ENCODE results near the gene TUBGCP6. TPM values are rescaled to one million over a fixed set of nuclear protein-coding genes. Genes with fewer than 3 reads are reported as not detected.

The TUBGCP6 gene
- total and polyA plus RNA-seq, 2 experiments from 2014 or later: 18.6 to 47.1 TPM

DNA sequence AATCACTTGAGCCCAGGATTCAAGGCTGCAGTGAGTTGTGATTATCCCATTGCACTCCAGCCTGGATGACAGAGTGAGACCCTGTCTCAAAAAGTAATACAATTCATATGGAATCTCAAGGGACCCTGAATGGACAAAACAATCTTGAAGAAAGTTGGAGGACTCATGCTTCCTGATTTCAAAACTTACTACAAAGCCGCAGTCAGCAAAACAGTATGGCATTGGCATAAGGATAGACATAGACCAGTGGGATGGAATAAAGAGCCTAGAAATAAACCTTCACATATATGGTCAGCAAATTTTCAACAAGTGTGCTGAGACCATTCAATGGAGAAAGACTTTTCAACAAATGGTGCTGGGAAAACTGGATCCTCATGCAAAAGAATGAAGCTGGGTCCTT lies 41.5 kb downstream of the TUBGCP6 start:
- H3F3A ChIP-seq (replicated peaks; ENCODE audit: low read depth): peaks cover 14% of the 10 kb centered on the region
- H3K9me2 ChIP-seq (ENCODE audit: insufficient read depth): no peaks in the 10 kb centered on the region

More for the DNA sequence above, 41.5 kb downstream of the TUBGCP6 start:
- H4K20me1 ChIP-seq (replicated peaks; ENCODE audit: insufficient read depth): peaks cover 13% of the 10 kb centered on the region
- TF ChIP-seq, protein P1, sequence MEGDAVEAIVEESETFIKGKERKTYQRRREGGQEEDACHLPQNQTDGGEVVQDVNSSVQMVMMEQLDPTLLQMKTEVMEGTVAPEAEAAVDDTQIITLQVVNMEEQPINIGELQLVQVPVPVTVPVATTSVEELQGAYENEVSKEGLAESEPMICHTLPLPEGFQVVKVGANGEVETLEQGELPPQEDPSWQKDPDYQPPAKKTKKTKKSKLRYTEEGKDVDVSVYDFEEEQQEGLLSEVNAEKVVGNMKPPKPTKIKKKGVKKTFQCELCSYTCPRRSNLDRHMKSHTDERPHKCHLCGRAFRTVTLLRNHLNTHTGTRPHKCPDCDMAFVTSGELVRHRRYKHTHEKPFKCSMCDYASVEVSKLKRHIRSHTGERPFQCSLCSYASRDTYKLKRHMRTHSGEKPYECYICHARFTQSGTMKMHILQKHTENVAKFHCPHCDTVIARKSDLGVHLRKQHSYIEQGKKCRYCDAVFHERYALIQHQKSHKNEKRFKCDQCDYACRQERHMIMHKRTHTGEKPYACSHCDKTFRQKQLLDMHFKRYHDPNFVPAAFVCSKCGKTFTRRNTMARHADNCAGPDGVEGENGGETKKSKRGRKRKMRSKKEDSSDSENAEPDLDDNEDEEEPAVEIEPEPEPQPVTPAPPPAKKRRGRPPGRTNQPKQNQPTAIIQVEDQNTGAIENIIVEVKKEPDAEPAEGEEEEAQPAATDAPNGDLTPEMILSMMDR (conservative IDR thresholded peaks at IDR 0.05; ENCODE audit: low read depth in 2 of 2): no peak
- TF ChIP-seq EZH2 (IDR thresholded peaks at IDR 0.05; ENCODE audit: low read depth, unreplicated experiment): no peak
- TF ChIP-seq STAT1 (IDR thresholded peaks at IDR 0.05; ENCODE audit: unreplicated experiment): no peak
- TF ChIP-seq ZNF331 (CRISPR knock-in tag; IDR thresholded peaks at IDR 0.05; ENCODE audit: low read depth): no peak
- no peak for TF ChIP-seq ZNF114 (CRISPR knock-in tag; IDR thresholded peaks at IDR 0.05)
- TF ChIP-seq, protein P2, sequence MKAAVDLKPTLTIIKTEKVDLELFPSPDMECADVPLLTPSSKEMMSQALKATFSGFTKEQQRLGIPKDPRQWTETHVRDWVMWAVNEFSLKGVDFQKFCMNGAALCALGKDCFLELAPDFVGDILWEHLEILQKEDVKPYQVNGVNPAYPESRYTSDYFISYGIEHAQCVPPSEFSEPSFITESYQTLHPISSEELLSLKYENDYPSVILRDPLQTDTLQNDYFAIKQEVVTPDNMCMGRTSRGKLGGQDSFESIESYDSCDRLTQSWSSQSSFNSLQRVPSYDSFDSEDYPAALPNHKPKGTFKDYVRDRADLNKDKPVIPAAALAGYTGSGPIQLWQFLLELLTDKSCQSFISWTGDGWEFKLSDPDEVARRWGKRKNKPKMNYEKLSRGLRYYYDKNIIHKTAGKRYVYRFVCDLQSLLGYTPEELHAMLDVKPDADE (IDR thresholded peaks at IDR 0.05): no peak
- TF ChIP-seq EZH2phosphoT487 (IDR thresholded peaks at IDR 0.05; ENCODE audit: unreplicated experiment): no peak
- no peak for TF ChIP-seq POLR2AphosphoS5 (IDR thresholded peaks at IDR 0.05; ENCODE audit: low read depth)
- TF ChIP-seq, protein P3, sequence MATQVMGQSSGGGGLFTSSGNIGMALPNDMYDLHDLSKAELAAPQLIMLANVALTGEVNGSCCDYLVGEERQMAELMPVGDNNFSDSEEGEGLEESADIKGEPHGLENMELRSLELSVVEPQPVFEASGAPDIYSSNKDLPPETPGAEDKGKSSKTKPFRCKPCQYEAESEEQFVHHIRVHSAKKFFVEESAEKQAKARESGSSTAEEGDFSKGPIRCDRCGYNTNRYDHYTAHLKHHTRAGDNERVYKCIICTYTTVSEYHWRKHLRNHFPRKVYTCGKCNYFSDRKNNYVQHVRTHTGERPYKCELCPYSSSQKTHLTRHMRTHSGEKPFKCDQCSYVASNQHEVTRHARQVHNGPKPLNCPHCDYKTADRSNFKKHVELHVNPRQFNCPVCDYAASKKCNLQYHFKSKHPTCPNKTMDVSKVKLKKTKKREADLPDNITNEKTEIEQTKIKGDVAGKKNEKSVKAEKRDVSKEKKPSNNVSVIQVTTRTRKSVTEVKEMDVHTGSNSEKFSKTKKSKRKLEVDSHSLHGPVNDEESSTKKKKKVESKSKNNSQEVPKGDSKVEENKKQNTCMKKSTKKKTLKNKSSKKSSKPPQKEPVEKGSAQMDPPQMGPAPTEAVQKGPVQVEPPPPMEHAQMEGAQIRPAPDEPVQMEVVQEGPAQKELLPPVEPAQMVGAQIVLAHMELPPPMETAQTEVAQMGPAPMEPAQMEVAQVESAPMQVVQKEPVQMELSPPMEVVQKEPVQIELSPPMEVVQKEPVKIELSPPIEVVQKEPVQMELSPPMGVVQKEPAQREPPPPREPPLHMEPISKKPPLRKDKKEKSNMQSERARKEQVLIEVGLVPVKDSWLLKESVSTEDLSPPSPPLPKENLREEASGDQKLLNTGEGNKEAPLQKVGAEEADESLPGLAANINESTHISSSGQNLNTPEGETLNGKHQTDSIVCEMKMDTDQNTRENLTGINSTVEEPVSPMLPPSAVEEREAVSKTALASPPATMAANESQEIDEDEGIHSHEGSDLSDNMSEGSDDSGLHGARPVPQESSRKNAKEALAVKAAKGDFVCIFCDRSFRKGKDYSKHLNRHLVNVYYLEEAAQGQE (IDR thresholded peaks at IDR 0.05; ENCODE audit: unreplicated experiment): no peak
- no peak for TF ChIP-seq JUNB (IDR thresholded peaks at IDR 0.05; ENCODE audit: unreplicated experiment)
- TF ChIP-seq, protein P4, sequence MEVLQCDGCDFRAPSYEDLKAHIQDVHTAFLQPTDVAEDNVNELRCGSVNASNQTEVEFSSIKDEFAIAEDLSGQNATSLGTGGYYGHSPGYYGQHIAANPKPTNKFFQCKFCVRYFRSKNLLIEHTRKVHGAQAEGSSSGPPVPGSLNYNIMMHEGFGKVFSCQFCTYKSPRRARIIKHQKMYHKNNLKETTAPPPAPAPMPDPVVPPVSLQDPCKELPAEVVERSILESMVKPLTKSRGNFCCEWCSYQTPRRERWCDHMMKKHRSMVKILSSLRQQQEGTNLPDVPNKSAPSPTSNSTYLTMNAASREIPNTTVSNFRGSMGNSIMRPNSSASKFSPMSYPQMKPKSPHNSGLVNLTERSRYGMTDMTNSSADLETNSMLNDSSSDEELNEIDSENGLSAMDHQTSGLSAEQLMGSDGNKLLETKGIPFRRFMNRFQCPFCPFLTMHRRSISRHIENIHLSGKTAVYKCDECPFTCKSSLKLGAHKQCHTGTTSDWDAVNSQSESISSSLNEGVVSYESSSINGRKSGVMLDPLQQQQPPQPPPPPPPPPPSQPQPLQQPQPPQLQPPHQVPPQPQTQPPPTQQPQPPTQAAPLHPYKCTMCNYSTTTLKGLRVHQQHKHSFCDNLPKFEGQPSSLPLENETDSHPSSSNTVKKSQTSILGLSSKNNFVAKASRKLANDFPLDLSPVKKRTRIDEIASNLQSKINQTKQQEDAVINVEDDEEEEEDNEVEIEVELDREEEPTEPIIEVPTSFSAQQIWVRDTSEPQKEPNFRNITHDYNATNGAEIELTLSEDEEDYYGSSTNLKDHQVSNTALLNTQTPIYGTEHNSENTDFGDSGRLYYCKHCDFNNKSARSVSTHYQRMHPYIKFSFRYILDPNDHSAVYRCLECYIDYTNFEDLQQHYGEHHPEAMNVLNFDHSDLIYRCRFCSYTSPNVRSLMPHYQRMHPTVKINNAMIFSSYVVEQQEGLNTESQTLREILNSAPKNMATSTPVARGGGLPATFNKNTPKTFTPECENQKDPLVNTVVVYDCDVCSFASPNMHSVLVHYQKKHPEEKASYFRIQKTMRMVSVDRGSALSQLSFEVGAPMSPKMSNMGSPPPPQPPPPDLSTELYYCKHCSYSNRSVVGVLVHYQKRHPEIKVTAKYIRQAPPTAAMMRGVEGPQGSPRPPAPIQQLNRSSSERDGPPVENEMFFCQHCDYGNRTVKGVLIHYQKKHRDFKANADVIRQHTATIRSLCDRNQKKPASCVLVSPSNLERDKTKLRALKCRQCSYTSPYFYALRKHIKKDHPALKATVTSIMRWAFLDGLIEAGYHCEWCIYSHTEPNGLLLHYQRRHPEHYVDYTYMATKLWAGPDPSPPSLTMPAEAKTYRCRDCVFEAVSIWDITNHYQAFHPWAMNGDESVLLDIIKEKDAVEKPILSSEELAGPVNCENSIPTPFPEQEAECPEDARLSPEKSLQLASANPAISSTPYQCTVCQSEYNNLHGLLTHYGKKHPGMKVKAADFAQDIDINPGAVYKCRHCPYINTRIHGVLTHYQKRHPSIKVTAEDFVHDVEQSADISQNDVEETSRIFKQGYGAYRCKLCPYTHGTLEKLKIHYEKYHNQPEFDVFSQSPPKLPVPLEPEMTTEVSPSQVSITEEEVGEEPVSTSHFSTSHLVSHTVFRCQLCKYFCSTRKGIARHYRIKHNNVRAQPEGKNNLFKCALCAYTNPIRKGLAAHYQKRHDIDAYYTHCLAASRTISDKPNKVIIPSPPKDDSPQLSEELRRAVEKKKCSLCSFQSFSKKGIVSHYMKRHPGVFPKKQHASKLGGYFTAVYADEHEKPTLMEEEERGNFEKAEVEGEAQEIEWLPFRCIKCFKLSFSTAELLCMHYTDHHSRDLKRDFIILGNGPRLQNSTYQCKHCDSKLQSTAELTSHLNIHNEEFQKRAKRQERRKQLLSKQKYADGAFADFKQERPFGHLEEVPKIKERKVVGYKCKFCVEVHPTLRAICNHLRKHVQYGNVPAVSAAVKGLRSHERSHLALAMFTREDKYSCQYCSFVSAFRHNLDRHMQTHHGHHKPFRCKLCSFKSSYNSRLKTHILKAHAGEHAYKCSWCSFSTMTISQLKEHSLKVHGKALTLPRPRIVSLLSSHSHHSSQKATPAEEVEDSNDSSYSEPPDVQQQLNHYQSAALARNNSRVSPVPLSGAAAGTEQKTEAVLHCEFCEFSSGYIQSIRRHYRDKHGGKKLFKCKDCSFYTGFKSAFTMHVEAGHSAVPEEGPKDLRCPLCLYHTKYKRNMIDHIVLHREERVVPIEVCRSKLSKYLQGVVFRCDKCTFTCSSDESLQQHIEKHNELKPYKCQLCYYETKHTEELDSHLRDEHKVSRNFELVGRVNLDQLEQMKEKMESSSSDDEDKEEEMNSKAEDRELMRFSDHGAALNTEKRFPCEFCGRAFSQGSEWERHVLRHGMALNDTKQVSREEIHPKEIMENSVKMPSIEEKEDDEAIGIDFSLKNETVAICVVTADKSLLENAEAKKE (CRISPR knock-in tag; IDR thresholded peaks at IDR 0.05): no peak
- no peak for TF ChIP-seq NANOG (IDR thresholded peaks at IDR 0.05; ENCODE audit: borderline replicate concordance)
- no peak for TF ChIP-seq CREB1 (CRISPR knock-in tag; IDR thresholded peaks at IDR 0.05; ENCODE audit: low read depth)
- no peaks in the 10 kb centered on the region; the same call in 1 of the 2 replicates for H3K36me3 ChIP-seq (ENCODE audit: insufficient read depth)
- H3K79me2 ChIP-seq (replicated peaks; ENCODE audit: insufficient read depth): peaks cover 21% of the 10 kb centered on the region
- H3K4me1 ChIP-seq (ENCODE audit: insufficient read depth): peaks cover 8% of the 10 kb centered on the region; the same call in 1 of the 2 replicates
- H3K4me2 ChIP-seq: no peak overlapping the region
- H3K4me3 ChIP-seq: no peak overlapping the region
- H3K27ac ChIP-seq (ENCODE audit: low read depth): no peak overlapping the region
- Mint-ChIP-seq H3K9me3 (peaks cover 6% of the 10 kb centered on the region; the same call in 2 of the 3 replicates), H3K4me1 (peaks cover 14% of the 10 kb centered on the region), H3K36me3 (ENCODE audit: low read depth) (peaks cover 28% of the 10 kb centered on the region), H3K4me3 (no peak overlapping the region), H3K27me3 (ENCODE audit: insufficient read depth, low read depth, poor library complexity) (peaks cover 9% of the 10 kb centered on the region), H3K27ac (no peak overlapping the region)
- H3K27me3 ChIP-seq (ENCODE audit: insufficient read depth): peaks cover 9% of the 10 kb centered on the region; the same call in 1 of the 2 replicates
- ATAC-seq (no peak), DNase-seq (ENCODE audit: low spot score) (no peak)
- no peak overlapping the region for H2AFZ ChIP-seq
